NCI-H748 (cell line): ENCODE results near the gene KLF7.

Experiments used
- DNase-seq: peaks from one replicate; lab custom pipeline; 2025; ENCODE audit not compliant: unreplicated experiment; lab: John Stamatoyannopoulos, UW

The KLF7 gene

GRCh38 chr2:207165121-207166038 lies at the start of gene KLF7:
TSS of gene KLF7 (minus strand) at chr2:207165948. CDS start at chr2:207165568, 380 bp downstream.
- peak; percentile 74 for DNase-seq

GRCh38 chr2:207215308-207215707 lies 49.6 kb upstream of the KLF7 start:
- peak; percentile 48 for DNase-seq

DNA sequence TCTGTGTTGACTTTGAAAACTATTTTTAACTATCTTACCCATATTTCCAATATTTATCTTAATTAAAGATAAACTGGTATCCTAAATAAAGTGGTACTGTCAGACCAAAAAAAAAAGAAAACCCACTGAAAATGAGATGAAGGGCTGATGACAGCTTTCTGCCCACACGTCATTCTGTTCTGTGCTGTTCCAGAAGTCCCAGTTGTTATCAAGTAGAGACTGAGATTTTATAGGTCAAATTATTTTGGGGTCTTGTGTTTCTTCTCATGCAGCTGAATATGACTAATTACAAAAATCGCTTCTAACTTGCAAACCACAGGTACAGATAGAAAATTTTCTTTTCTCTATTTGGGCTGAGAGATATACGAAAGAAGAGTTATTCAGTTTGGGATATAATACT lies 48.7 kb upstream of the KLF7 start:
- no peak for DNase-seq

- no peak for DNase-seq
Observed at GRCh38 chr2:207206011-207206410, 40.3 kb upstream of the KLF7 start.

DNA sequence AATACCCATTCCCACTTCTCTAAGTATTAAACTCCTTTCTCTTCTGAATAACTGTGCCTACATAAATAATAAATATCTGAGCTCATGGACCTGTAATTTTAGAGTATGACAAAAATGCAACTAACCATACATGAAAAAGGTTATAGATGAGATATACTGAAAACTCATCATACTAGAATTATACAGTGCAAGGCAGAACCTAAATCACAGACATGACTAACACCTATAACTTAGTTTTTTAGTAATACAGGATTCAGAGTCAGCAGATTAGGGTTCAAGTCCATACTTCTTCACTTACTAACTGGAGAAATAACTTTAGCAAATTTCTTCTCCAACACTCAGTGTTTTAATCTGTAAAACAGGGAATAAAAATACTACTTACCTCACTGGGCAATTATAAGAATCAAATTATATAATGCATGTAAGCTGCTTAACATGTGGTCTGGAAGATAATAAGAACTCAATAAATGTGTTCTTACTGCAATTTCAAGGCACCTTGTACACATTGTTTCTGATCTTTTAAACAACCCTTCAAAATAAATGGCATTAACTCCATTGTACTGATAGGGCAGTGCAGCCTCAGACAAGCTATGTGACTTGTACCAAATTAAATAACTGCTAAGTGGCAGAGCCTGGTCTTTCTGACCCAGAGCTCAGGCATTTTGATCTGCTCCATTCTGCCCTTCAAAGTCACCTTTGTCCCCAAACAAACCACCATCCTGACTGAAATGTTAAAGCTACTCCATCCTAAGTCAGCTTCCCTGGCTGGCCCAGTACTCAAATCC lies 39.6 kb upstream of the KLF7 start:
- no peak for DNase-seq

DNA sequence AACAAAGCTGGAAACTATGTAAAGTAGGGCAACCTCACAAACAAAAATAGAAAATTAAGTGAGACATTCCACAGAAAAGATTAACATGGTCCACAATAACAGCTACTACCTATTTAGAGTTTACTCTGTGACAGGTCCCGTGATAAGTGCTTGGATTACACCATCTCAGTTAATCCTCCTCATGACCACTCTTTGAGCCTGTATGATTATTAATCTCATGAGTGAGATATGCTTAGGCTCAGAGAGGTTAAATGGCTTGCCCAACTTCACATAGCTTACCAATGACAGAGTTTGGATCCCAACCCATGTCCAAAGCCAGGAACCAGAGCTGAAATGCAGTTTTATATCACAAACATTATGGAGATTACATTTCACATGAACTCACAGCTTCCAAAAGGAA lies 37.3 kb upstream of the KLF7 start:
- no peak for DNase-seq

DNA sequence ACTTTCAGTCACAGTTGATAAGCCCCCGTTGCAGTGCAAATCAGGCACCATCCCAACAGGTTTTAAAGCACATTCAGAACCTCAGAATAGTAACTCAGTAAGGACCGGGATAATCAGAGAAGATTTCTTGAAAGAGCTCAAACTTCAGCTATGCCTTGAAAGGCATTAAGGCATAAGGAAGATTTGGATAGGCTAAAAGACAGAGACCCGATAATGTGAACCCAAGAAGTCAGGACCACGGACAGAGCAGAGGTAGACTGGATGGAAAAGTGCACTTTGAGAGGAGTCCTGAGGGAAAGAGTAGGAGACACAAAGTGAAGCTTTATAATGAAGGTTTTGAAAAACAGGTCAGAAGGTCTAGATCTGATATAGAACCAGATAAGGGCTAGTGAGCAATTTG lies 36.9 kb upstream of the KLF7 start:
- no peak for DNase-seq

DNA sequence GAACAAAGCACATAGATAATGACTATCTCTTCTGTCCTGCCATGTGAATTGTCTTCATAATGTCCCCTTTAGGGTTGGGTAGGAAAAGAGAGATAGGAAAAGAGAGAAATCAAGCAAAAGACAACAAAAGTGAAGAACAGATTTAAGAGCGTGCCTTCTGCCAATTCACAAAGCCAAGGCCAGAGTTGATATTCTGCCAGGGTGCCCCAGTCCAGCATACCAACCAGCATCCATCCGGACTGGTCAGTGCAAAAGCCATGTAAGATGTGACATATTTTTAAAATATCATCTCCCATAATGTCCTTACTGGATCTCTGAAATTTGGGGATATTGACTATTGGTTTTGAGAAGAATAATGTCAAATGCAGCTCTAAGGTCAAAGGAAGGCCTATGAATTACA lies 35.7 kb upstream of the KLF7 start:
- no peak for DNase-seq

DNA sequence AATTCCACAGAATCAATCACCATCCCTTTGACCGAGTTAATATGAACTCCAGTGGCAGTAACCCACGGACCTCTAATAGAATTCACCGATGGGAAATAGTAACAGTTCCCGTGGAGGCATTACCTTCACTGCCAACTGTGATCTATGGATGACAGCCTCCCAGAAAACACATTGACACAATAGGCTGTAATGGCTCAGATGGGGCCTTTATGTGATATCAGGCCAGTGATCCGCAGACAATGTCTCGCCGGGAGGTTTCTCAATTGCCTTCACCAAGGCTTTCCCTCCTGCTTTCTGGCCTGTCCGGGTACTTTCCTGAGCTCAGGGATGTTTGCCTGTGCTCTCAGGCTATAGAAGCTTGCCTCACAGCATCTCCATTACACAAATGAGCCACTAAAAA lies 34.4 kb upstream of the KLF7 start:
- peak; percentile 96 for DNase-seq

DNA sequence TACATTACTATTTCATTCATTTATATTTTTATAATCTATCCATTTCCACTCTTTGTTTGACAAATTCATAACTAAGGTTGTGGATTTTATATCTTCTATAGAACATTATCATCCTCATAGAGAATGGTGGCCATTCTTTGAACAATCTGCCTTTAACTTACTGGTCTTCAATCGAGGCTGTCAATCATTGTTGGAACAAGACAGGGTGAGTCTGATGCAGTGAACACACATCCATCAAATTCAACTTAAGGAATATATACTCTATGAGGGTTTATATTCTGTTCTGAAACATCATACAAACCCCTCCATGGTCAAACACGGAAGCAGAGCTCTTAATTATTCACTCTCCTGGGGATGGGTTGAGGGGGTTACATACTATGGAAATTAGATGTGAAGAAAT lies 28.3 kb upstream of the KLF7 start:
- no peak for DNase-seq

DNA sequence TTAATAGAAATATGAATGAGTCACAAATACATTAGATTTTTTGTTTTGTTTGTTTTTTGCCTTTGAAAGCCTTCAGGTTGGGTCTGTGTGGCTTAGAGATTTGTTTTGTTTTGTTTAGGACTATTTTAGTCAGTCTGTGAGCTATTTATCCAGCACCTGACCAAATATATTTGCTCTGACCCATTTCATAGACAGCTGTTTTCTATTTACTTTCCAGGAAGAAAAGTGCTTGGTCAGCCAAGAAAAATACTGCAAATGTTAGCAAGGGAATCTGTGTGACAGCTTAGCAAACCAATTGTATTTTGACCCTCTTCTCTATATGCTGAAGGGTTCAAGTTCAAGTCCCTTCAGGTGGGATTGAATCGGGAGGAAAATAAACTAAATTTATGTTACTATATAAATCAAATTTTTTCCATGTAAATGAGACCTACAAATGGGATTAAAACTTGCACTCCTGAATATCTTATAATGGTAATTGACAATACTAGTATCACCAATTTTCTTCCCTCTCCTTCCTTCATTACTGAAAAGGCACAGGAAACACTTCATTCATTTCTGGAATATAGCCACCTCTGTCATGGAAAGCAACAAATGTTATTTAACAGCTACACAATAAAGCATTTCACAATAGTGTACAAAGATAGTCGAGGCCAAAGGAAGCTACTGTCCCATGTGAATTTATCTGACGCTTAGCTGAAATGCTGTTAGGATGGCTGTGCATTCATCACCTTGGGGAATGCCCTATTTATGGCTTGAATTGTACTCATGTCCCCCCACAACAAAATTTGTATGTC lies 23.1 kb upstream of the KLF7 start:
- peak; percentile 80 for DNase-seq

DNA sequence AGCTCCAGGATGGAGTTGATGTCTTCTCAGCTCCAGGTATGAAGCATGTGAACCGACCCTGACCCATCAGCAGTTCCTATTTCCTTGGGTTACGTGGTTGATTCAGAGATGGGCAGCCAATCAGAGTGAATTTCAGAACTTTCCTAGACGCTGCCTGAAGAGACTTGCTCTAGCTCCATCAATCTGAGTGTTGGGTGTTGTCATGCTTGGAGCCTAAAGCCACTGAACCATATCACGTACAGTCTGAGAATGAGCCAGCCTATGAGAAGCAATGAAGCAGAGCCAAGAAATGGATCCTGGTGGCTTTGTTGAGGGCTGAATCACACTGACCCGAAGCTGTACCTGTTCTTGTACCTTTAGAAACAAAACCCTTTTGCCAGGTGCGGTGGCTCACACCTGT lies 19.6 kb upstream of the KLF7 start:
- no peak for DNase-seq

DNA sequence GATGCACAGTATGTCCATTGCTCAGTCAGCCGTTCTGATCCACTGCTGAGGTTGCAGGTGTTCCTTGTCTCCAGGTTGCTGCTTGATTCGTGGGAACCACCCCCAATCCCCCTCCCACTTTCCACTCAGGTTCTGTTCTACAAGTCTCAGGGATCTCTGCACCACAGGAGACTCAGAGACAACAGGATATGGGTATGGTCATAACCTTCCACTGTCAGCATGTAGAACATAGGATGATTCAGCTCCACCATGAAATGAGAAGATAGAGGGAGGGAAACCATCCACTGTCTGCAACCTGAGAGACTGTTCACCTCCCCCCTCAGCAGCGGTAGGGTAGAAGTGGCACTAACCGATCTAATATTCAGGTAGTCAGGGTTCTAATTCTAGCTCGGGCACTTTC lies 19.0 kb upstream of the KLF7 start:
- DNase-seq, result no peak

DNA sequence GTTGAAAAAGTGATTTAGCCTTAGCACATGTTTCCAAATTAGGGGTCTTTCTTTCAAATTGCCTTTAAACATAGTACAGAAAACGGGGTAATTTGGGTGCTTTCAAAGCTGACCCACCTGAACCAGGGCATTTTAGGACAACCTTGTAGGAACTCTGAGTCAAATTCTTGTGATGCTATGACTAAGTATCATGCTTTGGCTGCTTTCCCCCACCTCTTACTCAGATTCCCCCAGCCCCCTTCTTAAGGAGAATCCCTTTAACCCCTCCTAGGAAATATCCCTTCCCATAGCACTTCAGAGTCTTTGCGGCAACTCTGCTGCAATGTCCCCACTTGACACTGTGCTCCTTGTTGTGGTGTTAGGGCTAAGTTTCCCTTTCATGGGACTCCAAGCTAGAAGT lies 18.6 kb upstream of the KLF7 start:
- no peak for DNase-seq

DNA sequence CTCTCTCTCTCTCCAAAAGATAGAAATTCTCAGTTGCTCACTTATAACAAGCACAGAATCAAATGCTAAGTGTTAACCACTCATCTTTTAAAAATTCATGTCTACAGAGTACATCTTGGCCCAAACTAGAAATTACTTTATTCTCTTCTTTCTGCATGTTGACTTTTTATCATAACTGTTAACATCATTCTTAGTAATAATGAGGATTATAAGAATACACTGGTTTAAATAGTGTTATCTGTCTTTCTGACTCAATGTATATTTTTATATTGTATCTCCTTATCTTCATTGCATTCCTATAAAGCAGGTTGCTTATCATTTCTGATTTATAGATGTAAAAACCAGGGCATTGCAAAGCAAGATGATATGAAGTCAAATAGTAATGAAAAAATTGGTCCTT lies 17.8 kb upstream of the KLF7 start:
- no peak for DNase-seq

DNA sequence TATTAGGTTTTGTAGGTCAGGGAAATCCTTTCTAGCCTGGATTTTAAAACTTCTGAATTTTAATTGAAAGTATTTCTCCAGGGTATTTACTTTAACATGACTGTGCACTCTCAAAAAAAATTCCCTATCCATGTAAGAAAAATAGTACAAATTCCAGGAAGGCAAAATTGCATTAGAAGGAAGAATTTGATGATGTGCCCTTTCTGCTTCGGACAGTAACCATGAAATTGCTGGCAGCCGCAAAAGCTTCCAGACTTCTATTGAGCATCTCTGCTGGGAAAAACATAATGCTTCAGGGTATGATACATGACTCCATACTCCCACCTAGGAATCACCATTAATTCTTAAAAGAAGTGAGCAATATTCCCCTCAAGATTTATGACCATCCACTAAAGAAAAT lies 17.2 kb upstream of the KLF7 start:
- no peak for DNase-seq

GRCh38 chr2:207181526-207182274 lies 16.0 kb upstream of the KLF7 start:
- no peak for DNase-seq

DNA sequence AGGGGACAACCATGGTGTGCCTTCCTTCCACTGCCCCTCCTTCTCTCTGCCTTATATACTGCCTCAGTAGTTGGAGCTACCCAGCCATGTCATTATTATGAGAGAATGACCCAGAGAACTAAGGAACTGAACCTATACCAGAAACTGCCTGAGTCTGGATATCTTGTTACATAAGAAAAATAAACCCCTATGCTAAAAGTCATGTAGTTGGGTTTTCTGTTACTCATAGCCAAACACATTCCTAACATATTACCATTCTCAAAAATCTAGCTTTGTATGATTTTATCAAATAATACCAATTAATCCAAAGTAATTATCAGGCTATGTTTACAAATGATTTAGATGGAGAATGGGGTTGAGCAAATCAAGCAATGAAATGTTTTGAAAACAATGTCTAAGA lies 15.0 kb upstream of the KLF7 start:
- no peak for DNase-seq

- no peak for DNase-seq
Observed at GRCh38 chr2:207176247-207176646, 10.5 kb upstream of the KLF7 start.

GRCh38 chr2:207173641-207174040 lies 7.9 kb upstream of the KLF7 start:
- DNase-seq, result no peak
